PC-3 (cell line): ENCODE data around the gene TXNDC17.

ENCODE experiments used
- CTCF ChIP-seq: fragments of 300-600 bp; sonication (generic); conservative IDR thresholded peaks from 2 replicates; pipeline ENCODE4 v1.5.1; 2017; ENCODE audit warnings: antibody characterized with exemption, low read depth, mild to moderate bottlenecking, low read length
- EZH2 ChIP-seq: fragments of 300-600 bp; sonication (generic); IDR thresholded peaks from one replicate; pipeline ENCODE4 v1.6.1; 2017; ENCODE audit warnings: antibody characterized with exemption, mild to moderate bottlenecking, low read length; ENCODE audit not compliant: unreplicated experiment
- EZH2phosphoT487 ChIP-seq: fragments of 300-600 bp; sonication (generic); IDR thresholded peaks from 2 replicates; pipeline ENCODE4 v1.6.1; 2018; ENCODE audit warnings: mild to moderate bottlenecking, antibody characterized with exemption, low read length, borderline replicate concordance

GRCh38 chr17:6654841-6655731 is 14.2 kb downstream of the TXNDC17 start:
- TF ChIP-seq EZH2 (no peak), CTCF (no peak), EZH2phosphoT487 (no peak)
